AG04449 (cell line): Measurements from ENCODE around the gene SSRP1.
"Not testable (repeated sequence)": the region's sequence is repeated elsewhere in the genome, so short reads cannot be mapped to it uniquely, and the experiment has no call there.

ENCODE experiments used
- CTCF ChIA-PET: fragments of 350-600 bp; formaldehyde crosslinking; extraction: SDS; loops from one replicate; lab custom pipeline; 2021; ENCODE audit warnings: antibody characterized with exemption; lab: Yijun Ruan, JAX
- POLR2A ChIA-PET: fragments of 400-600, 350-600 bp; formaldehyde crosslinking; extraction: SDS; loops from one replicate; lab custom pipeline; 2020; ENCODE audit warnings: antibody characterized with exemption, inconsistent platforms; lab: Yijun Ruan, JAX
- DNase-seq: peaks from one replicate; pipeline ENCODE4 v3.0.0-alpha.2; 2010; ENCODE audit warnings: low read depth, low spot score
- H3K4me3 ChIP-seq: 2 replicates; pipeline ENCODE4 v1.5.1; 2011; ENCODE audit warnings: low read depth, mild to moderate bottlenecking, control low read depth, low read length
- TF ChIP-seq, protein P1 (sequence below): IDR thresholded peaks from one replicate; pipeline ENCODE4 v1.5.1; 2011; ENCODE audit warnings: mild to moderate bottlenecking, moderate library complexity, low read length, control low read depth, inconsistent platforms; ENCODE audit not compliant: insufficient read depth; ENCODE audit errors: missing control alignments

The SSRP1 gene

DNA sequence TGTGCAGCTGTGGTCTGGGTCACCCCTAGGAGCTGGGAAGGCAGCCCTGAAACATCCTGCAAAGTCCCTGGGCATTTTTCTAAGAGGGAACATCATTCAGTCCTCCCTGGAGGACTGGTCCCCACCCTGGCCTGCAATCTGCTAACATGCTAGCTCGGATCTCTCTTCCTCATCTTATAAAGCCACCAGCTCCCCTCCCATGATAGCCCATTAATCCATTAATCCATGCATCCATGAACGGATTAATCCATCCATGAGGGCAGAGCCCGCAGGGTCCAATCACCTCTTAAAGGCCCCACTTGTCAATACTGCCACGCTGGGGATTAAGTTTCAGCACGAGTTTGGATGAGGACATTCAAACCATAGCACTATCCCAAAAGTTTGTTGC is 33.1 kb upstream of the SSRP1 start:
- TF ChIP-seq, protein P1, sequence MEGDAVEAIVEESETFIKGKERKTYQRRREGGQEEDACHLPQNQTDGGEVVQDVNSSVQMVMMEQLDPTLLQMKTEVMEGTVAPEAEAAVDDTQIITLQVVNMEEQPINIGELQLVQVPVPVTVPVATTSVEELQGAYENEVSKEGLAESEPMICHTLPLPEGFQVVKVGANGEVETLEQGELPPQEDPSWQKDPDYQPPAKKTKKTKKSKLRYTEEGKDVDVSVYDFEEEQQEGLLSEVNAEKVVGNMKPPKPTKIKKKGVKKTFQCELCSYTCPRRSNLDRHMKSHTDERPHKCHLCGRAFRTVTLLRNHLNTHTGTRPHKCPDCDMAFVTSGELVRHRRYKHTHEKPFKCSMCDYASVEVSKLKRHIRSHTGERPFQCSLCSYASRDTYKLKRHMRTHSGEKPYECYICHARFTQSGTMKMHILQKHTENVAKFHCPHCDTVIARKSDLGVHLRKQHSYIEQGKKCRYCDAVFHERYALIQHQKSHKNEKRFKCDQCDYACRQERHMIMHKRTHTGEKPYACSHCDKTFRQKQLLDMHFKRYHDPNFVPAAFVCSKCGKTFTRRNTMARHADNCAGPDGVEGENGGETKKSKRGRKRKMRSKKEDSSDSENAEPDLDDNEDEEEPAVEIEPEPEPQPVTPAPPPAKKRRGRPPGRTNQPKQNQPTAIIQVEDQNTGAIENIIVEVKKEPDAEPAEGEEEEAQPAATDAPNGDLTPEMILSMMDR, result no peak
- CTCF ChIA-PET, result interaction anchor here (1.3 to 1.6 kb wide), 2 partner anchors 16 to 23 kb away, joined by 3 to 6 read pairs; no protein-coding TSS in a partner anchor
- no peak for DNase-seq
- POLR2A ChIA-PET, result no interaction called here
- H3K4me3 ChIP-seq, result no peak overlapping the region

DNA sequence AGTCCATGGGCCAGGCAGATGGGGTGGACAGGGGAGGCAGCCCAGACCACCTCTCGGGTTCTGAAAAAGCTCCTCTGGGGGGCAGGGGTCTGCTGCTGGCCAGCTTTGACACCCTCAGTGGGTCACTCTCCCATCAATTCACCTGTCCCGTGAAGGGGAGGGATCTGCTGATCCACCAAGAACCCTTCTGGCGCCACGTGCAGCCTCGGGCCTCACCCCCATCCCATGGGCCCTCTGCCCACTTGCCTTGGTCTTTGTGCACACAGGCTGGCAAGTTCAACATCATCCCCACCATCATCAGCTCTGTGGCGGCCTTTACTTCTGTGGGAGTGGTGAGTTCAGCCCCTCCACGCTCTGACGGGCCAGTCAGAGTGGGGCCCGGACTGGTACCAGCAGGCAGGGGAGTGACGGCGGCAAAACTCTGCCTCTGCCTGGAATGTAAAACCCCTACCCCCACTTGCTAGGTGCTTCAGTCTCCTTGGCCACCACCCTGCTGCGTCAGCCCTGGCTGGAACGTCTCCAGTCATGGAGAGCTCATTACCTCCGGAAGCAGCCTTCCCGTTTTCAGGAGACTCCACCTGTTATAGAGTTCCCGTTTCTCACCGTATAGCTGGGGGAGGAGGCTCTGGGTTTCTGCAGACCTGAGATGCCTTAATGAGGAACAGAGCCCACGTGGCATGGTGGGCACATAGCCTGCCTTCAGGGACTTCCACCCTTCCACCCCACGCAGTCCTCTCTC is 32.6 kb upstream of the SSRP1 start:
- TF ChIP-seq, protein P1, result no peak
- ChIA-PET POLR2A (no interaction called here), CTCF (interaction anchor here (1.3 to 1.6 kb wide), 2 partner anchors 16 to 22 kb away, joined by 3 to 6 read pairs; no protein-coding TSS in a partner anchor)
- H3K4me3 ChIP-seq, result no peak overlapping the region
- no peak for DNase-seq

DNA sequence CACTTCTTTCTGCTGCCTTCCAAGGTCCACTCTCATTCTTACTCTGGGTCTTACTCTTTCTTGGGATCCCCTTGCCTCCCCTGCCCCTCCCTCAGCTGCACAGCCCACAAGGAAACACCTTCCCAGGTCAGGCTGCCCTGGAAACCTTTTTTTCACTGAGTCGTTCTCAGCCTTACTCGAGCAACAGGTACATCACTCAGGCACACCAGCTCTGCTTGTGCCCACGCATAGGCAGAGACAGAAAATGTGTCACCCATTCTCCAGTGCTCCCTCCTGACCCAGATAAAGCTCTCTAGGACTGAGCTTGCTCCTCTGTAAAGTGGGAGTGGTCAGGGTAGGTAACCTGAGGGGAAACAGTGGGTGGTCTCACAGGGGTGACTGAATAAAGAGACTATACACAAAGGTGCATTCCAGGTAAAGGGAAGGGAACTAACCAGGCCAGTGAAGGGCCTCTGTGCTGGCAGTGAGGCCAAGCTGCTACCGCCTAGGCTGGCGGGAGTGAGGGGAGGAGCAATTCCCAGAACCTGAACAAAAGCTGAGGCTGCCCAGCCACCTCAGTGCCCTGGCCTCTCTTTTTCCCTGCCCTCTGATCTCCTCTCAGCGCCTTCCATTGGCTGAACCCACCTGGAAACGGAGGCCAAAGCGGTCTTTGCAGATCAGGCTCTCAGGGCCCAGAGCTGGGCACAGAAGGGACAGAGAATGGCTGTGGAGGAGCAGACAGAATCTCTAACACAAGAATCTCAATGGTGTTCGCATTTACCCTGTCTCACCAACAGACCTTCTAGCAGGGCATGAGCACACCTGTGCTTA is 29.4 kb upstream of the SSRP1 start:
- TF ChIP-seq, protein P1, result no peak
- no peak overlapping the region for H3K4me3 ChIP-seq
- CTCF ChIA-PET, result interaction anchor here (1.8 kb wide), 1 partner anchor 20 kb away, joined by 6 read pairs; no protein-coding TSS in a partner anchor
- no peak for DNase-seq
- POLR2A ChIA-PET, result no interaction called here

GRCh38 chr11:57363131-57364080 is 27.7 kb upstream of the SSRP1 start:
- H3K4me3 ChIP-seq, result no peak overlapping the region
- ChIA-PET POLR2A (no interaction called here), CTCF (interaction anchor here (0.6 to 5.5 kb wide), 4 partner anchors 12 to 130 kb away, joined by 3 to 27 read pairs (median 8); no protein-coding TSS in a partner anchor)
- DNase-seq, result no peak
- TF ChIP-seq, protein P1, result no peak

DNA sequence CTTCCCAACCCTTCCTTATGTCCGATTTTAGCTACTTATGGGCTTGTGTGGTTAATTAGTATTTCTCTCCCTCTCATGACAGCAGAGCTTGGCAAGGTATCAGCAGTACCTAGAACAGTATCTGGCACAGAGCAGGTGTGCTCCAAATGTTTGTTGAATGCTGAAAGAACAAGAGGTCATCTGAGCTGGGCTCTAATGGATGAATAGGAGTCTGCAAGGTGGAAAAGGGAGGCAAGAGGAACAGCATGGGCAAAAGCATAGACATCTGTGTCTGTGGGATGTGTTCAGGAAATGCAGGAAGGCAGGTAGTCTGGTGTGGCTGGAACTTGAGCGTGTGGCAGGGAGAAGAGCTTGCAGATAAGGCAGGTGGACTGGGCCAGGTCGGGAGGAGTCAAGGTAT is 26.2 kb upstream of the SSRP1 start:
- TF ChIP-seq, protein P1, result no peak
- ChIA-PET CTCF (interaction anchor here (1.2 to 5.5 kb wide), 3 partner anchors 11 to 132 kb away, joined by 5 to 27 read pairs (median 10); no protein-coding TSS in a partner anchor), POLR2A (no interaction called here)
- DNase-seq, result no peak
- no peak overlapping the region for H3K4me3 ChIP-seq

DNA sequence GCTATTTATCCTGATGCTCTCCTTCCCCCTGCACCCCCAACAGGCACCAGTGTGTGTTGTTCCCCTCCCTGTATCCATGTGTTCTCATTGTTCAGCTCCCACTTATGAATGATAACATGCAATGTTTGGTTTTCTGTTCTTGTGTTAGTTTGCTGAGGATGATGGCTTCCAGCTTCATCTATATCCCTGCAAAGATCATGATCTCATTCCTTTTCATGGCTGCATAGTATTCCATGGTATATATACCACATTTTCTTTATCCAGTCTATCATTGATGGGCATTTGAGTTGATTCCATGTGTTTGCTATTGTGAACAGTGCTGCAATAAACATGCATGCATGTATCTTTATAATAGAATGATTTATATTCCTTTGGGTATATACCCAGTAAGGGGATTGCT is 25.7 kb upstream of the SSRP1 start:
- DNase-seq, H3K4me3 ChIP-seq, POLR2A ChIA-PET: not testable (repeated sequence)
- CTCF ChIA-PET, result interaction anchor here (5.5 kb wide), 1 partner anchor 10 kb away, joined by 27 read pairs; no protein-coding TSS in a partner anchor
